Measurements from ENCODE around the gene TFDP1. TPM values are rescaled to one million over a fixed set of nuclear protein-coding genes. Genes with fewer than 3 reads are reported as not detected.
A peak's percentile ranks its signal among the peaks of the same experiment; 100 is the strongest.

TFDP1 gene
- total RNA-seq, 4 donors from 2014 or later: 10.3 to 101 (median 52.3) TPM

DNA sequence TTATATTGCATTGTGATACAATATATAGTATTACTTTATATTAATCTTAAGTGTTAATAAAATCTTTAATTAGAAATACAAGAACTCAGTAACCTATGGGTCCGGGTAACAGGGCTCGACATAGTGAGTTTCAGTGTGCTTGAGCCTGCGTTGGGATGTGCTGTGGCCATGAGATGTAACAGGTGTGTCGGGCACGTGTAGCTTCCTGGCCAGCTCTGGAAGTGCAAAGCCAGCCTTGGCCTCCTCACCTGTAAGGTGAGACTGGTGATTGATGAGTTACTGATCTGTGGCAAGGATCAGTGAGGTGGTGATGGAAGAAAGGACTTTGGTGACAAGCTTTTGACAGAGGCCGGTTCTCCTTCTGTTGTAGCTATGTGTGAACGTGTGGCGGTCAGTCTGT, 54.3 kb downstream of the TFDP1 start:
- H3K4me1 ChIP-seq: no peaks in the 10 kb centered on the region
- no peak for DNase-seq
- intact Hi-C loops (cut with DNase I; ENCODE audit: low total_unique reads): no loop called here
- H3K4me3 ChIP-seq: no peak overlapping the region
- no peaks in the 10 kb centered on the region for H3K9me3 ChIP-seq
- H3K36me3 ChIP-seq: no peaks in the 10 kb centered on the region
- no peak overlapping the region for H3K27ac ChIP-seq
- no peaks in the 10 kb centered on the region for H3K27me3 ChIP-seq
- TF ChIP-seq POLR2A (IDR thresholded peaks at IDR 0.05): no peak
- TF ChIP-seq, protein P1, sequence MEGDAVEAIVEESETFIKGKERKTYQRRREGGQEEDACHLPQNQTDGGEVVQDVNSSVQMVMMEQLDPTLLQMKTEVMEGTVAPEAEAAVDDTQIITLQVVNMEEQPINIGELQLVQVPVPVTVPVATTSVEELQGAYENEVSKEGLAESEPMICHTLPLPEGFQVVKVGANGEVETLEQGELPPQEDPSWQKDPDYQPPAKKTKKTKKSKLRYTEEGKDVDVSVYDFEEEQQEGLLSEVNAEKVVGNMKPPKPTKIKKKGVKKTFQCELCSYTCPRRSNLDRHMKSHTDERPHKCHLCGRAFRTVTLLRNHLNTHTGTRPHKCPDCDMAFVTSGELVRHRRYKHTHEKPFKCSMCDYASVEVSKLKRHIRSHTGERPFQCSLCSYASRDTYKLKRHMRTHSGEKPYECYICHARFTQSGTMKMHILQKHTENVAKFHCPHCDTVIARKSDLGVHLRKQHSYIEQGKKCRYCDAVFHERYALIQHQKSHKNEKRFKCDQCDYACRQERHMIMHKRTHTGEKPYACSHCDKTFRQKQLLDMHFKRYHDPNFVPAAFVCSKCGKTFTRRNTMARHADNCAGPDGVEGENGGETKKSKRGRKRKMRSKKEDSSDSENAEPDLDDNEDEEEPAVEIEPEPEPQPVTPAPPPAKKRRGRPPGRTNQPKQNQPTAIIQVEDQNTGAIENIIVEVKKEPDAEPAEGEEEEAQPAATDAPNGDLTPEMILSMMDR (IDR thresholded peaks at IDR 0.05): no peak

DNA sequence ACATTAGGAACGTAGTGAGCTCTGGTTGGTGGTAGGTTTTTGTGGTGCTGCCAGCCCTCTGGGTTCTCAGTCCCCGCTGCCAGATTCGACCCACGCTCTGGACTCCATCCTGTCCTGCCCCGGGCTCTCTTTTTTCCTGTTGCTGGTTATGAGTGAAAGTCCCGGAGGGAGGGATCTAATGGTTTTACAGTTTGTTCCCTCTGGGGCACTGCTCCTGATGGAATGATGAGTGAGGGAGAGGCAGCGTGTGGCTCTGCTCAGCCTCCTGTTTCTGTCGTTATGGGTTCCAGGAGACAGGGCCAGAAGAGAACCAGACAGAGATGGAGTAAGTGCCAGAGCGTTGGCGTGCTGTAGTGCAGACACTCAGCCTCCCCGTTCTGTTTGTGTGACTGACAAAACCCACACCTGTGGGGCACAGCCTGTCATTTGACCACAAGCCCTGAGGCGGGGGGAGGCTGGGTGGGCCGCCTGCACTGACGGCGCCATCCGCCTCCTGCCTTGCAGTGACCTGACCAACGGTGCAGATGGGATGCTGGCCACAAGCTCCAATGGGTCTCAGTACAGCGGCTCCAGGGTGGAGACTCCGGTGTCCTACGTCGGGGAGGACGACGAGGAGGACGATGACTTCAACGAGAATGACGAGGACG, 55.2 kb downstream of the TFDP1 start:
- DNase-seq: peak in 1 of 2 donors; percentile 11
- intact Hi-C loops (cut with DNase I; ENCODE audit: low total_unique reads): no loop called here
- Histone ChIP-seq H3K27ac (no peak overlapping the region), H3K36me3 (no peaks in the 10 kb centered on the region), H3K4me3 (no peak overlapping the region), H3K27me3 (no peaks in the 10 kb centered on the region), H3K4me1 (no peaks in the 10 kb centered on the region), H3K9me3 (no peaks in the 10 kb centered on the region)
- no peak for TF ChIP-seq POLR2A (IDR thresholded peaks at IDR 0.05)

GRCh38 chr13:113641426-113641825, 56.9 kb downstream of the TFDP1 start:
- intact Hi-C loops (cut with DNase I; ENCODE audit: low total_unique reads): no loop called here
- Histone ChIP-seq H3K9me3 (no peaks in the 10 kb centered on the region), H3K4me1 (no peaks in the 10 kb centered on the region), H3K27ac (no peak overlapping the region), H3K4me3 (no peak overlapping the region), H3K36me3 (no peaks in the 10 kb centered on the region), H3K27me3 (no peaks in the 10 kb centered on the region)
- no peak for TF ChIP-seq POLR2A (IDR thresholded peaks at IDR 0.05)
- TF ChIP-seq, protein P1 (IDR thresholded peaks at IDR 0.05): no peak
- no peak for DNase-seq

- TF ChIP-seq POLR2A (IDR thresholded peaks at IDR 0.05): no peak
- TF ChIP-seq, protein P1 (IDR thresholded peaks at IDR 0.05): no peak
- Histone ChIP-seq H3K4me1 (no peaks in the 10 kb centered on the region), H3K27me3 (no peaks in the 10 kb centered on the region), H3K9me3 (no peaks in the 10 kb centered on the region), H3K36me3 (no peaks in the 10 kb centered on the region), H3K27ac (no peak overlapping the region), H3K4me3 (no peak overlapping the region)
- intact Hi-C loops (cut with DNase I; ENCODE audit: low total_unique reads): no loop called here
- DNase-seq: no peak
These were observed 58.0 kb downstream of the TFDP1 start for GRCh38 chr13:113642563-113642962.

DNA sequence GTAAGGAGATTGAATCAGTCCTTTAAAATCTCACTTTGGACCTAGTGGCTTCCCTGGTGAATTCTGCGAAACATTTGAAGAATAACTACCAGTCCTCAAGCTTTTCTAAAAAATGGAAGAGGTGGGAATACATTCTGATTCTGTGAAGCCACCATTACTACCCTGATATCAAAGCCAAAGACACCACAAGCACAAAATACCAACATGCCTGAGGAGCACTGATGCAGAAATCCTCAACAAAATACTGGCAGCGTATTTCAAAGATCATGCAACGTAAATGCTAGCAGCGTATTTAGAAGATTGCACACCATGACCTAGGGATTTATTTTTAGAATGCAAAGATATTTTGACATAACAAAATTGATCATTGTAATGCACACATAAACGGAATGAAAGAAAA, 59.0 kb downstream of the TFDP1 start:
- no peaks in the 10 kb centered on the region for H3K27me3 ChIP-seq
- no peak for TF ChIP-seq POLR2A (IDR thresholded peaks at IDR 0.05)
- TF ChIP-seq, protein P1 (IDR thresholded peaks at IDR 0.05): no peak
- H3K4me3 ChIP-seq: no peak overlapping the region
- intact Hi-C loops (cut with DNase I; ENCODE audit: low total_unique reads): no loop called here
- no peaks in the 10 kb centered on the region for H3K4me1 ChIP-seq
- H3K9me3 ChIP-seq: no peaks in the 10 kb centered on the region
- no peak for DNase-seq
- no peak overlapping the region for H3K27ac ChIP-seq
- H3K36me3 ChIP-seq: no peaks in the 10 kb centered on the region

DNA sequence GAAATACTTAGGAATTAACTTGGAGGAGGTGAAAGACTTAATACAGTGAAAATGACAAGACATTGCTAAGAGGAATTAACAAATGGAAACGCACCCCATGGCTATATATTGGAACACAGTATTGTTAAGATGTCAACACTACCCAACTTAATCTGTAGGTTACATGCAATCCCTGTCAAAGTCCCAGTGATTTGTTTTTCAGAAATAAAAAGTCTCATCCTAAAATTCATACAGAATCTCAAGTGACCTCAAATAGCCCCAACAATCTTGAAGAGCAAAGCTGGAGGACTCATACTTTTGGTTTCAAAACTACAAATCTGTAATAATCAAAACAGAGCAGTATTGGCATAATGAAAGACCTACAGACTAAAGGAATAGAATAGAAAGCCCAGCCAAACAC, 60.2 kb downstream of the TFDP1 start:
- no peaks in the 10 kb centered on the region for H3K4me1 ChIP-seq
- H3K9me3 ChIP-seq: no peaks in the 10 kb centered on the region
- intact Hi-C loops (cut with DNase I; ENCODE audit: low total_unique reads): no loop called here
- no peak overlapping the region for H3K4me3 ChIP-seq
- DNase-seq: no peak
- no peak overlapping the region for H3K27ac ChIP-seq
- no peaks in the 10 kb centered on the region for H3K36me3 ChIP-seq
- TF ChIP-seq, protein P1 (IDR thresholded peaks at IDR 0.05): no peak
- no peak for TF ChIP-seq POLR2A (IDR thresholded peaks at IDR 0.05)
- H3K27me3 ChIP-seq: no peaks in the 10 kb centered on the region

Data from uterus (tissue), 4 donors.